HG03159 (cell line): ENCODE data around the gene RASSF9.
A peak's percentile ranks its signal among the peaks of the same experiment; 100 is the strongest.

Experiments used
- ATAC-seq: cut with Tn5 transposase; IDR thresholded peaks from one replicate; pipeline ENCODE4 v1.9.1; 2021; ENCODE audit warnings: mild to moderate bottlenecking, moderate library complexity; ENCODE audit not compliant: unreplicated experiment

RASSF9 gene

DNA sequence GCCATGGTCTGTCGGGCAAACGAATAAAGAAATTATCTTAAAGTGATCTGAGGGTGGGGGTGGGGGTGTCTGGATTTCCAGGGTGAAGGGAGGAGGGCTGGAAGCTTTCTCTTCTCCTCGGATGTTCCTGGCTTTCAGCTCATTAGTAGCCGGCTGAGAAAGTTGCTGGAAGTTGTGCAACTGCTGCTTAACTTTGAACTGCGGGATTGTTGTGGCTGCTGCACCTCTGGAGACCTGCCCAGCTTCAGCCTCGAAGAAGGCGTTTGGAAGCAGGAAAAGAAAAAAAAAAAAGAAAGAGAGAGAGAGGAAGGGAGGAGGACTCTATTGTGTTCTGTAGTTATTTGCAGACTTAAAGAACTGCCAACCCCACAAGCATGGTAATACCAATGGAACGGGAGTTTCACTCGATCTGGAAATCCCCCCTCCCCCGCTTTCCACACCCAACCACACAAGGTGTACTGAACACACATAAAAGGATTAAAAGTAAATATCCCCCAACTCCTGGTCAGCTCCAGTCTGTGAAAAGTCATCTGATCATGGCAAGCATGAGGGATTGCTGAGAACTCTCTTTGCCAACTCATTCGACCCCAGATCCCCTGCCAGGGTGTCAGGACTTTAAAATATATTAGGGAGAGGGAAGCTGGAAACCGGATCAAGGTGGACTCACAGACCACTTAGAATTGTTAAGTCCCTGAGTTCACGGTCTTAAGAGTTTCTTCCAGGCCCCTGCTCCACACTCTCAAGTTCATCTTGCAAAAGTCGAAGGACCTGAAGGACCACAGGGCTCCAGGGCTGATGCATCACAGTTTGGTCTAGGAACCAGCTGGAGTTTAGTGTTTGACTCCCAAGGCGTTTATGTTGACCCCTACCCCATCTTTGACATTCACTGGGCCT is at the start of gene RASSF9:
TSS of gene RASSF9 (minus strand) at position 213 of the 894 bp plus-strand sequence. CDS start at position 5, 208 bp downstream.
- no peak for ATAC-seq

DNA sequence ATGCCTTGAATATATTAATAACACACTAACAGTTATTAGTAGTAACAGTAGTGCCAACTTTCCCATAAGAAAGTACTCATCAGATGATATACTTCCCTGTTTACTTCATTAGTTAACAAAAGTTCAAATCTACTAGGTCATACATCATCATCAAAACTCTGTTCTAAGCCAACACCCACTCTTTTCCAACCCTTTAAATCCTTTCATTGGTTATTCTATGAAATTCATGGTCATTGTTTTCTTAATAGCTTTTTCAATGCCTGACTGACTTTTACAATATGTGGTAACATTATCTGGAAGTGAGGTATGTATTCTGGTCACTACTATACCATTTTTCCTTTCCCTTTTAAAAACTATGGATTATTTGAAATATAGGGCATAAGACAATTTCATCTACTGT is 47.6 kb upstream of the RASSF9 start:
- no peak for ATAC-seq

DNA sequence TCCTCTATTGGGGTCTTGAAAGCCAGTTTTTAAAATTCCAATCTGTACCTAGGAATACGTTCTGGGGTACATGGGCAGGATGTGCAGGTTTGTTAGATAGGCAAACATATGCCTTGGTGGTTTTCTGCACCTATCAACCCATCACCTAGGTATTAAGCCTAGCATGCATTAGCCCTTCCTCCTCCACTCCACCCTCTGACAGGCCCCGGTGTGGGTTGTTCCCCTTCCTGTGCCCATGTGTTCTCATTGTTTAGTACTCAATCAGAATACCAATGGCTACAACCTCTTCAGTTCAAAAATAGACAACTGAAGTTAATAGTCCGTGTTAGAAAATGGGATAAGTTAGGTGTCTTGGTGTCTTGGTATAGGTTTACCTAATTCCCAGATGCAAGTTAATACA is 41.2 kb upstream of the RASSF9 start:
- ATAC-seq = no peak

DNA sequence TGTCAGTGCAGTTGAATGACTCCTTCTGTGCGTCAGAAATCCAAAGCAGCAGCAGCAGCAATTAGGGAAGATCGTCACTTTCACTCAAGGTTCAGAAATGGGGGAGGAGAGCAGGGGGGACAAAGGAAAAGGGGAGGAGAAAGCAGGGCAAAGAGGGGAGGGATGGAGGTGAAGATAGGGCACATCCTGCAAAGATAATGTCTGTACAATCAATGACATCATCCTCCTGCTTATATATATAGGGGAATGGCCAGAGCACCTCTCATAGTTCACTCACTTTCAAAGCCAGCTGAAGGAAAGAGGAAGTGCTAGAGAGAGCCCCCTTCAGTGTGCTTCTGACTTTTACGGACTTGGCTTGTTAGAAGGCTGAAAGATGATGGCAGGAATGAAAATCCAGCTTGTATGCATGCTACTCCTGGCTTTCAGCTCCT is 37.8 kb upstream of the RASSF9 start, which contains the start of gene NTS:
TSS of gene NTS (plus strand) at position 265 of the 431 bp plus-strand sequence. CDS start at position 374, 109 bp downstream.
- ATAC-seq = peak; percentile 92

- ATAC-seq = peak; percentile 84
Measured at GRCh38 chr12:85872497-85873091, 36.4 kb upstream of the RASSF9 start.

DNA sequence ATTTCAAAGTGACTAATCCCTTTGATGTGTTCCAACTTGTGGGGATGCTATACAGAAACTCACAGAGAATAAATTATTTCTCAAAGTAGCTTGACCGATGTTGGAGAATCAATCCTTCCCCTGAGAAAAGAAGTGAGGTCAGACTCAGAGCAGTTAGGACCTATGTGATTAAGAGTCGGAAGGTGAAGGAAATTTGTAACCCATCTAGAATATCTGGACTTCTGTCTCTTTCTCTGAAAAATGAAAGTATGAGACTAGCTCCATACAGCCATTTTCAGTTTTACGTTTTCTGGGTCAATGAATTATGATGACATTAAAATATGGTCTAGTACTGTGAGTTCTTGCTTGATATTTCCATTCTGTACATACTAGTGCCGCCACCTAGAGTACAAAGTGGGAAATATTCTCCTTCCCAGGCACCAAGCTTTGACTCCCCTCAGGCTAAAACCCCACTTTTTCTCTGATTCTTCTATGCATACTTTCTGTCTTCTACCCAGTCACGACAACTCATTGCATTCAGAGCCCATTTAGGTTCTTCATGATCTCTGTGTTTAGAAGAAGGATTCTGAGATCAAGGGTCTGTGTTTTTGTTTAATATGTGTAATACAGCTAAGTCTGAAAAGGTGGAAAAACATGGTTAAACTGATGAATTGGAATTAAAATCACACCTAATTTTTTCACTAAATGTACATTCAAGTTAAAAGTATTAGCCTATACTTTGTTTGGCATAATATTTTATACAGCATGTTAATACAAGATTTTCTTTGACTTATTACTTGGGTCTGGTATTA is 31.0 kb upstream of the RASSF9 start:
- ATAC-seq = peak; percentile 98

DNA sequence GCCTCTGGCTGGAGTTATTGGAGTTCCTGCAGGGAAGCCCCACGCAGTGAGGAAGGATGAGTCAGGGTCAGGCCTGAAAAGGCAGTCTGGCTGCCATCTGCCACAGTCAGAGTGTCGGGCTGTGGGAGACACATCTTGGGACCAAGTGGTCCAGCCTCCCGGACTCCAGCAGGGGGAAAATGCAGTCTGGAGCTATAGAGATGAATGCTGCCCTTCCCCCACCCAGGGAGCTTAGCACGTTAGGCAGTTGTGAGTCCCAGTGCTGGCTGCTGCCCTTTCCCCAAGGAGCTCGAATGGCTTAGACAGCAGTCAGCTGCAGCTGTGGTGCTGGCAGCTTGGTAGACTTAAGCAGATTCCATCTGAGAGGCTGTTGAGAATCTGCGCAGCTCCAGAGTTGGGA is 29.7 kb upstream of the RASSF9 start:
- ATAC-seq = no peak

DNA sequence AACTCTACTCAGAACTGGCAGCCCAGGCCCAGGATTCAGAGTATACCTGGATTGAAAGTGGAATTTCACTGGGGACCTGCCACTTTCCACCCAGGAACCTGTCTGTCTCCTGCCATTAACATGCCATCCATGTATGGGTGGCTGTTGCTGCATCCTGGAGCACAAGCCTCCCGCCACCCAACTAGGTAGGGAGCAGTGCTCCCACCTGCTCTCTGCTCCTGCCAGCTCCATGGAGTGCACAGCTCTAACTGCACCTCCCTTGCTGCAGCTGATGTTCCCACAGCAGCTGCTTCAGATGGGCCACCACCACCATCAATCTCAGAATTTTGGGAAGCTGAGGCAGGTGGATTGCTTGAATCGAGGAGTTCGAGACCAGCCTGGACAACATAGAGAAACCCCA is 20.8 kb upstream of the RASSF9 start:
- no peak for ATAC-seq

DNA sequence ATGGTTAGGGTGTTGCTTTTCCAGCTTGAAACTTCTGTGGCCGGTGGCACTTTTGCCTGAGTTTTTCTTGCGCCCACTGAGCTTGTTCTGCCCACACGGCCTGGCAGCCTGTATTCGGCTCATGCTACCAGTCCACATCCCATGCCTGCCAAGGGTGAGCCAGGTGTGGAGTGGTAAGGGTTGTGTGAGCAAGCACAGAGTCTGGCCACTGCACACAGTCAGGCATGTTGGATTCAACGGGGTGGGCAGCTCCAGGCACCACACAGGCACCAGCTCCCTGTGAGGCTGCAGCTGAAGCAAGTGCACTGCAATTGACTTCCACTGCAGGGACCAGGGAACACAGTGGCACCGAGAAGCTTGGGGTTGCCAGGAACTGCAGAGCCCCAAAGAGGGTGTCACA is 19.1 kb upstream of the RASSF9 start:
- ATAC-seq = no peak

- no peak for ATAC-seq
Measured at GRCh38 chr12:85849344-85849743, 13.1 kb upstream of the RASSF9 start.

- no peak for ATAC-seq
Measured at GRCh38 chr12:85843606-85844310, 7.5 kb upstream of the RASSF9 start.

GRCh38 chr12:85835426-85836196 is 598 bp downstream of the RASSF9 start:
- ATAC-seq = no peak

DNA sequence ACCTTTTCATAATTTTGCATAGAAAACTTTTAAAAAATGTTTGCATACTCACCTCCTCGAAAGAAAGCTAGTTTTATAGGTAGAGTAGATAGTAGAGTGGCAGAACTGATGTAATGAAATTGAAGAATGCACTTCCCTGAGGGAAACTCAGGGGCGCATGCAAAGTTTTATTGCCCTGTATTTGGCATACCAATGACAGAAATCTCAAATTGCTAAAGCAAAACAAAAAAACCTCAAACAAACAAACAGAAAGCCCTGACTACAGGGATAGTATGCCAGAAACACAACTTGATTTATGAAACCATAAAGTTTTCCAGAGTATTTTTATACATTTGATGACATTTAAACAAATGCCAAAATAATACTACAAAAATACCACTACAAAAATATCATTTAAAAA is 1.8 kb downstream of the RASSF9 start:
- no peak for ATAC-seq

DNA sequence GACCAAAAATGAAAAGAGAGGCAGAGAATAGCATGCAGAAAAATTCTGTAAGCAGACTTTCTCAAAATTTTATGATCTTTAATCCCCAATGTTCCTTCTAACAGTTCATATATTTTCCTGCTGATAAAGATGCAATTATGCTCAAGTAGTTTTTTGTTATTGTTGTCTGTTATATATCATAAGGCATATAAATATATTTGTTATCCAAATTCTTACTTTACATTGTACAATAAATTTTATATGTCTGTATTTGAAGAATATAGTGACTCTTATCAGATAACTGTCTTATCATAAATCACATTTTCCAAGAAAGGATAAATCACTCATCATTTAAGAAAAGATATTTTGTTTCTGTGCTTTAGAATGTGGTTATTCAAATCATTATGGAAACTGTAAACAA is 2.6 kb downstream of the RASSF9 start:
- ATAC-seq = no peak

- no peak for ATAC-seq
Measured at GRCh38 chr12:85831327-85831990, 4.8 kb downstream of the RASSF9 start.

DNA sequence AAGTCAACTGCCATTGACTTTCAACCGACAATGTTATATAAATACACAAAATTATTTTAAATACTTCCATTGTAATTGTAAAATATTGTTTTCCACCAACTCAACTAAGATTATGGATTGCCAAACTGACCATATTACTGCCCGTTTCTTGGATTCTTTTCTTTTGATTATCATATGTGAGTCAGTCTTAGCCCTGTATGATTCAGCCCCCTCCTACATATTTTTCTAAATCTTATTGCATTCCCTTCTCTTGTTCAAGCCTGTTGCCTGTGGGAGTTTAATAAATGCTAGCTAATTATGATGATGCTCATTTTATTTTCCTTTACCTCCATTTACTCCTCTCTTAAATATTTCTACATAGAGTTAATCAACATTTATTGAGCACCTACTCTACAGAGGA is 6.8 kb downstream of the RASSF9 start:
- ATAC-seq = no peak

GRCh38 chr12:85828576-85828975 is 7.6 kb downstream of the RASSF9 start:
- ATAC-seq = no peak

DNA sequence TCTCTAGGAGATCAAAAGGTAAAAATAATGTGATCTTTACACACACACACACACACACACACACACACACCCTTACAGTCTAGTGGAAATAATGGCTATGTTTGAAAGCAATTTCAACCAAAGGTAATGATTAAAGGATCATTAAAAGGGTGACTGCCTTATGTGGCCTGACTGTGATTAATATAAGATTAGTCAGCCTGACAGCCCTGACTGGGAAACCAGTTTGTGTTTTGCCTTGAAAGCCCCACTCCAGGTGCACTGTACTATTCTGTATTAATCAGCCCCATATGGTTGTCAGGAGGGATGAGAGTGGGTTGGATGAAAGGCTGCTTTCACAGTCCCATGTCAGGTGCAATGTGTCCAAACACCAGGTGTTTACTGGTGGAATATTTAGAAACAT is 10.5 kb downstream of the RASSF9 start:
- ATAC-seq = no peak

- ATAC-seq = no peak
Measured at GRCh38 chr12:85823436-85824180, 12.6 kb downstream of the RASSF9 start.
